ENCODE results near the gene GLO1. TPM values are rescaled to one million over a fixed set of nuclear protein-coding genes. Genes with fewer than 3 reads are reported as not detected.

GLO1 gene
- total RNA-seq, 1 experiment from 2014 or later = 125 TPM

DNA sequence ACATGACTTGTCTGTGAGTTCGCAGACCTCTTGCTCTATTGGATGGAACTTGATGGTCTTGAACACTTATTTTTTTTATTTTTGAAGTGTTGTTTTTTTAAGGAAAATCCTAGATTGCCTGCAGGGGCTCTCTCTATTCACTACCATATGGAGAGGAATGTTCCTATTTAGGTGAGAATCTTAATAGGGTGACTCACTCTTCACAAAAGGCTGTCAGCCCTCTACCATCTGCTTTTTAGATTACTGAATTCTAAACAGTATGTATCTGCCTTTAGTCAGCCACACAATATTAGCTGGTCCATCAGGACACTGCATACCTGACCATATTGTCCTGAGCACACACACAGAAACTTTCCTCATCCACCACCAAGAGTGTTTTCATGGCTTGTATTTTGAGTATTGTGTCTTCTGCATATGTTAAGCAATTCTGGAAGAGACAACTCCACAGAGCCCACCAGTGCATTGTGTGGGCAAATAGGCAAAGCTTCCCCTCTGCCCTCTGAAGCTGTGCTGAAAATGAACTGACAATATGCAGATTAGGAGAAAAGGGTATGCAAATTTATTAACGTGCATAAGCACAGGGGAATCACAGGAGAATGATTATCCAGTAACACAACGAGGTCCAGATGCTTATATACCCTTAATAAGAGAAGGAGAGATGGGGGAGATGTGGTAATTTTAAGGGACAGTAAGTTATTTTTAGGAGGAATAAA, 56.6 kb downstream of the GLO1 start:
- no peaks in the 10 kb centered on the region for H3K36me3 ChIP-seq (ENCODE audit: control insufficient read depth, insufficient read depth, low read length)
- H3K4me3 ChIP-seq (ENCODE audit: low read depth in 2 of 2, low read length in 2 of 2) = no peak overlapping the region
- H3K9me3 ChIP-seq (ENCODE audit: control insufficient read depth, insufficient read depth, low read depth, low read length) = no peaks in the 10 kb centered on the region
- ATAC-seq (no peak), DNase-seq (ENCODE audit: low read depth, low spot score) (no peak)
- ChIA-PET POLR2A (no interaction called here), CTCF (no interaction called here)
- H3K27me3 ChIP-seq (ENCODE audit: control insufficient read depth, insufficient read depth, low read length) = no peaks in the 10 kb centered on the region
- H3K27ac ChIP-seq (ENCODE audit: low read length) = no peak overlapping the region
- in situ Hi-C loops (cut with HindIII; ENCODE audit: low pct_unique_long_range_greater_than_20kb, low sequenced_read_pairs) = no loop called here
- TF ChIP-seq TCF7L2 (IDR thresholded peaks at IDR 0.05; ENCODE audit: low read depth, low read length) (no peak), SIN3A (IDR thresholded peaks at IDR 0.05; ENCODE audit: borderline replicate concordance, insufficient read depth, low read depth, low read length) (no peak), POLR2AphosphoS5 (IDR thresholded peaks at IDR 0.05; ENCODE audit: low read depth, low read length) (no peak)
- TF ChIP-seq, protein P1, sequence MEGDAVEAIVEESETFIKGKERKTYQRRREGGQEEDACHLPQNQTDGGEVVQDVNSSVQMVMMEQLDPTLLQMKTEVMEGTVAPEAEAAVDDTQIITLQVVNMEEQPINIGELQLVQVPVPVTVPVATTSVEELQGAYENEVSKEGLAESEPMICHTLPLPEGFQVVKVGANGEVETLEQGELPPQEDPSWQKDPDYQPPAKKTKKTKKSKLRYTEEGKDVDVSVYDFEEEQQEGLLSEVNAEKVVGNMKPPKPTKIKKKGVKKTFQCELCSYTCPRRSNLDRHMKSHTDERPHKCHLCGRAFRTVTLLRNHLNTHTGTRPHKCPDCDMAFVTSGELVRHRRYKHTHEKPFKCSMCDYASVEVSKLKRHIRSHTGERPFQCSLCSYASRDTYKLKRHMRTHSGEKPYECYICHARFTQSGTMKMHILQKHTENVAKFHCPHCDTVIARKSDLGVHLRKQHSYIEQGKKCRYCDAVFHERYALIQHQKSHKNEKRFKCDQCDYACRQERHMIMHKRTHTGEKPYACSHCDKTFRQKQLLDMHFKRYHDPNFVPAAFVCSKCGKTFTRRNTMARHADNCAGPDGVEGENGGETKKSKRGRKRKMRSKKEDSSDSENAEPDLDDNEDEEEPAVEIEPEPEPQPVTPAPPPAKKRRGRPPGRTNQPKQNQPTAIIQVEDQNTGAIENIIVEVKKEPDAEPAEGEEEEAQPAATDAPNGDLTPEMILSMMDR (IDR thresholded peaks at IDR 0.05) = no peak
- TF ChIP-seq, protein P2, sequence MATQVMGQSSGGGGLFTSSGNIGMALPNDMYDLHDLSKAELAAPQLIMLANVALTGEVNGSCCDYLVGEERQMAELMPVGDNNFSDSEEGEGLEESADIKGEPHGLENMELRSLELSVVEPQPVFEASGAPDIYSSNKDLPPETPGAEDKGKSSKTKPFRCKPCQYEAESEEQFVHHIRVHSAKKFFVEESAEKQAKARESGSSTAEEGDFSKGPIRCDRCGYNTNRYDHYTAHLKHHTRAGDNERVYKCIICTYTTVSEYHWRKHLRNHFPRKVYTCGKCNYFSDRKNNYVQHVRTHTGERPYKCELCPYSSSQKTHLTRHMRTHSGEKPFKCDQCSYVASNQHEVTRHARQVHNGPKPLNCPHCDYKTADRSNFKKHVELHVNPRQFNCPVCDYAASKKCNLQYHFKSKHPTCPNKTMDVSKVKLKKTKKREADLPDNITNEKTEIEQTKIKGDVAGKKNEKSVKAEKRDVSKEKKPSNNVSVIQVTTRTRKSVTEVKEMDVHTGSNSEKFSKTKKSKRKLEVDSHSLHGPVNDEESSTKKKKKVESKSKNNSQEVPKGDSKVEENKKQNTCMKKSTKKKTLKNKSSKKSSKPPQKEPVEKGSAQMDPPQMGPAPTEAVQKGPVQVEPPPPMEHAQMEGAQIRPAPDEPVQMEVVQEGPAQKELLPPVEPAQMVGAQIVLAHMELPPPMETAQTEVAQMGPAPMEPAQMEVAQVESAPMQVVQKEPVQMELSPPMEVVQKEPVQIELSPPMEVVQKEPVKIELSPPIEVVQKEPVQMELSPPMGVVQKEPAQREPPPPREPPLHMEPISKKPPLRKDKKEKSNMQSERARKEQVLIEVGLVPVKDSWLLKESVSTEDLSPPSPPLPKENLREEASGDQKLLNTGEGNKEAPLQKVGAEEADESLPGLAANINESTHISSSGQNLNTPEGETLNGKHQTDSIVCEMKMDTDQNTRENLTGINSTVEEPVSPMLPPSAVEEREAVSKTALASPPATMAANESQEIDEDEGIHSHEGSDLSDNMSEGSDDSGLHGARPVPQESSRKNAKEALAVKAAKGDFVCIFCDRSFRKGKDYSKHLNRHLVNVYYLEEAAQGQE (IDR thresholded peaks at IDR 0.05; ENCODE audit: insufficient read depth in 1 of 2, low read depth in 2 of 2, low read length in 1 of 2) = no peak
- intact Hi-C loops (cut with micrococcal nuclease; ENCODE audit: unreplicated experiment) = no loop called here
- no TSS peak for BruUV-seq (replicated peaks)
- H3K4me1 ChIP-seq (ENCODE audit: control insufficient read depth, insufficient read depth, low read length) = no peaks in the 10 kb centered on the region

DNA sequence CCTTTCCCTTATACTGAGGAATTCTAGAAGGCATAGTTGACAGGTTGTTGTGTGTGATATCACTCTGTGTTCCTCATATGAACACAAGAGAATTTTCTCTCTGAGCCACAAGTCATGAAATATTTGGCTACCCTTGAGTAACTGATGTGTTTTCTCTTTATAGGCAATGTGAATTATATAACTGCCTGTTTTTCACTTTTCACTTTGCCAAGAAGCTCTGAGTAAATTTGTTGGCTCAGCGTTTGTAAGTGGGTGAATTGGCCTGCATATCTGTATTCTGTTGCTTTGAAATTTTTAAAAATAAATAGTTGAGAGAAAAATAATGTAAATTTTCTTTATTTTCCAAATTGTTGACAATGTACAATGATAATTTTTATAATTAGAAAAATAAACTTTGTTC, 58.0 kb downstream of the GLO1 start:
- DNase-seq (ENCODE audit: low read depth, low spot score) (no peak), ATAC-seq (no peak)
- ChIA-PET POLR2A (no interaction called here), CTCF (no interaction called here)
- no peaks in the 10 kb centered on the region for H3K9me3 ChIP-seq (ENCODE audit: control insufficient read depth, insufficient read depth, low read depth, low read length)
- H3K27ac ChIP-seq (ENCODE audit: low read length) = no peak overlapping the region
- BruUV-seq (replicated peaks) = no TSS peak
- in situ Hi-C loops (cut with HindIII; ENCODE audit: low pct_unique_long_range_greater_than_20kb, low sequenced_read_pairs) (no loop called here), intact Hi-C loops (cut with micrococcal nuclease; ENCODE audit: unreplicated experiment) (no loop called here)
- no peak overlapping the region for H3K4me3 ChIP-seq (ENCODE audit: low read depth in 2 of 2, low read length in 2 of 2)
- peaks cover 4% of the 10 kb centered on the region; the same call in 1 of the 2 replicates for H3K4me1 ChIP-seq (ENCODE audit: control insufficient read depth, insufficient read depth, low read length)
- H3K27me3 ChIP-seq (ENCODE audit: control insufficient read depth, insufficient read depth, low read length) = no peaks in the 10 kb centered on the region
- TF ChIP-seq TCF7L2 (IDR thresholded peaks at IDR 0.05; ENCODE audit: low read depth, low read length) = no peak
- TF ChIP-seq, protein P1 (IDR thresholded peaks at IDR 0.05) = no peak
- TF ChIP-seq POLR2AphosphoS5 (IDR thresholded peaks at IDR 0.05; ENCODE audit: low read depth, low read length) = no peak
- TF ChIP-seq, protein P2 (IDR thresholded peaks at IDR 0.05; ENCODE audit: insufficient read depth in 1 of 2, low read depth in 2 of 2, low read length in 1 of 2) = no peak
- no peak for TF ChIP-seq SIN3A (IDR thresholded peaks at IDR 0.05; ENCODE audit: borderline replicate concordance, insufficient read depth, low read depth, low read length)
- peaks cover 3% of the 10 kb centered on the region; the same call in 1 of the 2 replicates for H3K36me3 ChIP-seq (ENCODE audit: control insufficient read depth, insufficient read depth, low read length)

All from Panc1 (cell line).